ENCODE measurements around the gene PDE6G. TPM values are rescaled to one million over a fixed set of nuclear protein-coding genes. Genes with fewer than 3 reads are reported as not detected.
A peak's percentile ranks its signal among the peaks of the same experiment; 100 is the strongest.

The PDE6G gene
- total and polyA plus RNA-seq, 2 of the 8 experiments (the other 6 are each of a cell fraction or from before 2014, with no cell fraction given) = 5.8 to 12.9 TPM

DNA sequence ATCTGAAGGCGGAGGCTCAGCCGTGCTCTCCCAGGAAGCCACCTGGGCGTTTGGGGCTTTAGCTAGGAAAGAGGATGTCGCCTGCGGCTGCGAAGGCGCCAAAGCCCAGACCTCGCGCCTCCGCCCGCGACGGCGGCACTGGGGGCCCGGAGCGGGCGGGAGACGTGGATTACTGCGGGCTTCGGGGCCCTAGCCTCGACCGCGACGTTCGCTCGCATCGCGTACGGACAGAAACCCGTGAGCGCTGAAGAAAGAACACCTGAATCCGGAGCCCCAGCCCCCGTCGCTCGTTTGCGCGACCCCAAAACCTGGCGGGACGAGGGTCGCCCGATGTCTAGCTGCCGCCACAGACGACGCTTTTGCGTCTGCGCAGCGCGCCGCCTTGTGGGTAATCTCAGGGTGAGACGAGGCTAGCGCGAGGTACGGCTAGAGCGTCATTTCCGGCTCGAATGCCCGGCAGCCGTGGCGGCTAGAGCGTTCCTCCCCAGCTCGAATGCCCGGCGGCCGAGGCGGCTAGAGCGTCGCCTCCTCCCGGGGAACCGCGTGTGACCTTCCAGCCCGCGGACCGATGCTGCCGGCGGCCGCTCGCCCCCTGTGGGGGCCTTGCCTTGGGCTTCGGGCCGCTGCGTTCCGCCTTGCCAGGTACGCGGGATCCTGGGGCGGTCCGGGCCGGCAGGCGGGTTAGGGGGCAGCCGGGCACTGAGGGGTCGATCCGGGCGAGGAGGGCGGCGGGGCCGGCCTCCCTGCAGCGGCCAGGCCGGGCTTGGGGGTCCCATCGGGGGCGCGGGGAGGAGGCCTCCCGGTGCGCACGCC lies 46.8 kb upstream of the PDE6G start, which contains the start of gene MRPL12 (continued):
- TF ChIP-seq TAF7 (optimal IDR thresholded peaks at IDR 0.05; ENCODE audit: borderline replicate concordance, low read depth, low read length) (peak; percentile 67), BRCA1 (IDR thresholded peaks at IDR 0.05; ENCODE audit: low read depth, low read length) (peak; percentile 69; the same call in 1 of the 2 replicates), NANOG (IDR thresholded peaks at IDR 0.05; ENCODE audit: insufficient read depth, low read depth, low read length, poor library complexity, severe bottlenecking) (no peak), BCL11A (IDR thresholded peaks at IDR 0.05; ENCODE audit: low read depth in 2 of 2, low read length in 2 of 2) (no peak)

Measured in H1 (cell line).